Epithelial cell of prostate (primary cell): ENCODE measurements around the gene THAP9.
"Not testable (repeated sequence)": the region's sequence is repeated elsewhere in the genome, so short reads cannot be mapped to it uniquely, and the experiment has no call there.

Experiments
- DNase-seq: peaks from one replicate; pipeline ENCODE4 v3.0.0-alpha.2; 2011; ENCODE audit warnings: low read depth, low spot score
- H3K27ac ChIP-seq: fragments of 450-650 bp; 2 replicates; pipeline ENCODE4 v1.5.1; 2017; ENCODE audit warnings: mild to moderate bottlenecking

THAP9 gene, protein sequence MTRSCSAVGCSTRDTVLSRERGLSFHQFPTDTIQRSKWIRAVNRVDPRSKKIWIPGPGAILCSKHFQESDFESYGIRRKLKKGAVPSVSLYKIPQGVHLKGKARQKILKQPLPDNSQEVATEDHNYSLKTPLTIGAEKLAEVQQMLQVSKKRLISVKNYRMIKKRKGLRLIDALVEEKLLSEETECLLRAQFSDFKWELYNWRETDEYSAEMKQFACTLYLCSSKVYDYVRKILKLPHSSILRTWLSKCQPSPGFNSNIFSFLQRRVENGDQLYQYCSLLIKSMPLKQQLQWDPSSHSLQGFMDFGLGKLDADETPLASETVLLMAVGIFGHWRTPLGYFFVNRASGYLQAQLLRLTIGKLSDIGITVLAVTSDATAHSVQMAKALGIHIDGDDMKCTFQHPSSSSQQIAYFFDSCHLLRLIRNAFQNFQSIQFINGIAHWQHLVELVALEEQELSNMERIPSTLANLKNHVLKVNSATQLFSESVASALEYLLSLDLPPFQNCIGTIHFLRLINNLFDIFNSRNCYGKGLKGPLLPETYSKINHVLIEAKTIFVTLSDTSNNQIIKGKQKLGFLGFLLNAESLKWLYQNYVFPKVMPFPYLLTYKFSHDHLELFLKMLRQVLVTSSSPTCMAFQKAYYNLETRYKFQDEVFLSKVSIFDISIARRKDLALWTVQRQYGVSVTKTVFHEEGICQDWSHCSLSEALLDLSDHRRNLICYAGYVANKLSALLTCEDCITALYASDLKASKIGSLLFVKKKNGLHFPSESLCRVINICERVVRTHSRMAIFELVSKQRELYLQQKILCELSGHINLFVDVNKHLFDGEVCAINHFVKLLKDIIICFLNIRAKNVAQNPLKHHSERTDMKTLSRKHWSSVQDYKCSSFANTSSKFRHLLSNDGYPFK

DNA sequence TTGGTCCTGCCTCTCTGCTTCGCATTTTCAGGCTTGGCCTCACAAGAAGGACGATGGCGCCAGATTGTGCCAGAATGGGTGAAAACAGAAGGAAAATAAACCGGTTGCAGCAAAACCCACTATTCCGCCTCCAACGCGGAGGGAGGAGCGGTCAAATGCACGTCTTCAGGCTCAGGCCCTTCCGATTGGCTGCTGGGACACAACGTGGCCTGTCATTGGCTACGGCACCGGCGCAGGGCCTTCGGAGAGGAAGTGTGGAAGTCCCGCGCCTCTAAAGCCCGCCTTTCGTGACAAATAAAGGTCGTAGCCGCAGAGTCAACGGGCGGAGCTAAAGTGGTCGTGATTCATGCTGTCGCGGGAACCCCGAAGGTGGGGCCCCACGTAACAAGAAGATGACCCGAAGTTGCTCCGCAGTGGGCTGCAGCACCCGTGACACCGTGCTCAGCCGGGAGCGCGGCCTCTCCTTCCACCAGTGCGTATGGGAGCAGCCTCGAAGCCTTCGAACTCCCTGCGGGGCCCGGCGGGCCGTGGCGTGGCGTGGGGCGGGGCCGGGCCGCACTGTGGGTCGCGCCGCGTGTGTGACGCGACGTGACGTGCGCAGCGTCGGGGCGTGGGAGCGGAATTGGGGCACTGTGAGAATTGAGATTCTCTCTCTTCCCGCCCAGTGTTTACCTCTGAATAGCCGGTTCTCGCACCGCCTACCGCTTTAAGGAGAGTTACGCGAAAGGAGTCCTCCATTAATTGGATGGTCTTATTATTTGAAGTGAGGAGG lies at the start of gene THAP9:
THAP9 (plus strand) TSS at position 325 of the 772 bp plus-strand sequence; CDS start at position 393, 68 bp downstream.
- H3K27ac ChIP-seq, result peak within 1 kb of the TSS; percentile 95
- DNase-seq, result peak; percentile 98

DNA sequence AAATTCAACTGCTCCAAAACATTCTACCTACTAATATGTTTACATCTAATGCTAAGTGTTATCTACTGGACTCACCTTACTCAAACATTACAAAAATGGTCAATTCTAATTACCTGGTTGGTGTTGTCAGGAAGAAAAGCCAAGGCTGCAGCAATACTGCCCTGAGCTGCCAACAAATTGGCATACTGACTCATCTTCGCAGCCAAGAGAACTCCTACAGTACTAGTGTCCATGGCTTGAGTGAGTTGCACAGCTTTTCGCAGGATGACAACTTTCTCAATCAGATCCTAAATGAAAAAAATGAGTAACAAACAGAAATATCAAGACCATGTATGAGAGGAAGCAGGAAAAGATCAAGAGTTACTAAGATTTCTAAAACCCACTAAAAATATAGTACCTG lies 49.2 kb upstream of the THAP9 start:
- no peak for DNase-seq
- H3K27ac ChIP-seq, result no peak overlapping the region

DNA sequence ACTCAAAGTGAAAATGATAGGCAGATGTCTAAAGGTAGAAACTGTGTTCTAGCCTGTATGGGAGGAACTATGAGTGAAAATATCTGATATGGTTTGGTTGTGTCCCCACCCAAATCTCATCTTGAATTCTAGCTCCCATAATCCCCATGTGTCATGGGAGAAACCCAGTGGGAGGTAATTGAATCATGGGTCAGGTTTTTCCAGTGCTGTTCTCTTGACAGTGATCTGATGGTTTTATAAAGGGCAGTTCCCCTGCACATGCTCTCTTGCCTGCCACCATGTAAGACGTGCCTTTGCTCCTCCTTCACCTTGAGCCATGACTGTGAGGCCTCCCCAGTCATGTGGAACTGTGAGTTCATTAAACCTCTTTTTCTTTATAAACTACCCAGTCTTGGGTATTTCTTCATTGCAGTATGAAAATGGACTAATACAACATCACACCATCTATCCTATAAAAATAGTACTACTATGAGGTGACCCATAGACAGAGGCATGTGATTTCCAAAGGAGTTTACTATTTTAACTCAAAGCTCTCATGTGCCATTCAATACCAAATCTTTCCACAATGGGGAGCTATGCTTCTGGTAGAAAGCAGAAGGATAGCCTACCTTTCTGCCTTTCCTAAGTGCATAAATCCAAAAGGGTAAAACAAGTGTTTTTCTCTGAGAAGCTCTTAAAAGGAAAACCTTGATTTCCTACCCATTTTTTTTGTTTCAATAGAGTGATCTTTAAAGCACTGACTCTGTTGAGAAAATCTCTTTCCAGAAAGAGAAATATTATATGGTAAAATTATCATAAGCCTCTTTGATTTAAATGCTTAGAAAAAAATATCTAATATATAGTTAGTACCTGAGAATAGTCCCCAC lies 48.4 kb upstream of the THAP9 start:
- no peak for DNase-seq
- no peak overlapping the region for H3K27ac ChIP-seq

DNA sequence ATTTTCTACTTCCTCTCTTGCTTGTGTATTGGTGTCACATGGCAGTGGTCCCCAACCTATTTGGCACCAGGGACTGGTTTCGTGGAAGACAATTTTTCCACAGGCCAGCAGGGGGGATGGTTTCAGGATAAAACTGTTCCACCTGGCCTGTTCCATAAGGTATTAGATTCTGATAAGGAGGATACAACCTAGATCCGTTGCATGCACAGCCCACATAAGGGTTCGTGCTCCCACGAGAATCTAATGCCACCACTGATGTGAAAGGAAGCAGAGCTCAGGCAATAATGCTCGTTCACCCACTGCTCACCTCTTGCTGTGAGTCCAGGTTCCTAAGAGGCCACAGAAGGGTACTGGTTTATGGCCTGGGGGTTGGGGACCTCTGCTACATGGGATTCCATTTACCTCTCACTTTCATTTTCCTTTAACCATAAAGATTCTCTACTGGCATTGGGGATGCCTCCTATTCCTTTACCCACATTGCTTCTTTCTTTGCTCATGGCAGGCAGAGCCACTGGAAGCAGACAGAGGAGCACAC lies 47.7 kb upstream of the THAP9 start:
- no peak for DNase-seq
- H3K27ac ChIP-seq, result no peak overlapping the region

DNA sequence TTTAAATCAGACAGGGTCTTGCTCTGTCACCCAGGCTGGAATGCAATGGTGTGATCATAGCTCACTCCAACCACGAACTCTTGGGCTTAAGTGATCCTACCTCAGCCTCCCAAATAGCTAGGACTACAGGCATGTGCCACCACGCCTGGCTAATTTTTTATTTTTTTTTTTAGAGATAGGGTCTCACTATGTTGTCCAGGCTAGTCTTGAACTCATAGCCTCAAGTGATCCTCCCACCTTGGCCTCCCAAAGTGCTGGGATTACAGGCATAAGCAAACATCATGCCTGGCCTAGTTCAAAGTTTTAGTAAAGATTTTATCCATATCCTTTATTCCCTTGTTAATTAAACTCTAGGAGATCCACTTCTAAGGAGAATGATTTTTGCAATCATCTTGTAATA lies 40.0 kb upstream of the THAP9 start:
- not testable (repeated sequence) for DNase-seq, H3K27ac ChIP-seq

DNA sequence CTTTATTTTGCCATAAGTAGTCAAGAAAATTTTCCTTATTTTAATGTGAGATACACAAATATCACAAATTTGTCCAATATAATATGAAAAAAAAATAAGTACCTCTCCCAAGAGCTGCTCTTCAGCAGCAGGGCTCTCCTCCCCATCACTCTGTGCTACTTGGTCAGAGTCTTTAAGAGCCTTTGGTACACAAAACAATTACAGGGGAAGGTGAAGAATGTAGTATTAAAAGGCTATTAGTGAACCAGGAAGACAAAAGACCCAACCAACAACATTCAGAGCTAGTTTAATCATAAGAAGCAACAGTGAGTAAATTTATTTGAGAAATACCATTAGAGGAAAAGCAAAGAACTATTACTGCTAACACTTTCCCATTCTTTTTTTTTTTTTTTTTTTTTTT lies 39.0 kb upstream of the THAP9 start:
- DNase-seq, result no peak
- H3K27ac ChIP-seq, result no peak overlapping the region

DNA sequence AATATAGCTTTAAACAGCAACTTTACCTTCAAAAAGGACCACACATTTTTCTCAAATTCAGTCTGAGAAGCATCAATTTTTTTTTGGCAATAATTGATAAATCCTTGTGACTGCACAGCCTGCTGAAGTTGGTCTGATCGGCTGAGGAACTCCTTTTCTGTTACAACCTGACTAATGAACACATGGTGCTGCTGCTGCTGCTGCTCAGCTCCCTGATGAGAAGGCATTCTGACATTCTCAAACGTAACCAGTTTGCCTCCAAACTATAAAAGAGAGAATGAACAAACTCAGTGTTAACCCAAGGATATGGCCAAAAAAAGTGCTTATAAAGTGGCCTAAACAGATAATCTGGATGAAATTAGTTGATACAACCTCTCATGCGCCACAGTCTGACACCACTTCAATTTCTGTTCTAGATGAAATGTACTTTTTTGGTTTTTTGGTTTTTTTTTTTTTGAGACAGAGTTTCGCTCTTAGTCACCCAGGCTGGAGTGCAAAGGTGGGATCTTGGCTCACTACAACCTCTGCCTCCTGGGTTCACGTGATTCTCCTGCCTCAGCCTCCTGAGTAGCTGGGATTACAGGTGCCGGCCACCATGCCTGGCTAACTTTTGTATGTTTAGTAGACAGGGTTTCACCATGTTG lies 36.1 kb upstream of the THAP9 start:
- peak overlapping the region; percentile 83 for H3K27ac ChIP-seq
- no peak for DNase-seq

DNA sequence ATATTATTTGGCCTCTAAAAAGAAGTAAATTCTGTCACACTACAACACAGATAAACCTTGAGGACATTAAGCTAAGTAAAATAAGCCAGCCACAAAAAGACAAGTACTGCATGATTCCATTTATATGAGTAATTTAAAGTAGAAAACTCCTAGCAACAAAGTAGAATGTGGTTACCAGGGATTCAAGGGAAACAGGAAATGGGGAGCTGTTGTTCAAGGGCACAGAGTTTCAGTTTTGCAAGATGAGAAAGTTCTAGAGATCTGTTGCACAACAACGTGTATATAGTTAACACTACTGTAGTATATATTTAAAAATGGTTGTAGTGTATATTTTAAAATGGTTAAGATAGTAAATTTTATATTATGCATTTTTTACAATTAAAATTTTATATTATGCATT lies 34.9 kb upstream of the THAP9 start:
- DNase-seq, result peak; percentile 84
- peak overlapping the region; percentile 83 for H3K27ac ChIP-seq

DNA sequence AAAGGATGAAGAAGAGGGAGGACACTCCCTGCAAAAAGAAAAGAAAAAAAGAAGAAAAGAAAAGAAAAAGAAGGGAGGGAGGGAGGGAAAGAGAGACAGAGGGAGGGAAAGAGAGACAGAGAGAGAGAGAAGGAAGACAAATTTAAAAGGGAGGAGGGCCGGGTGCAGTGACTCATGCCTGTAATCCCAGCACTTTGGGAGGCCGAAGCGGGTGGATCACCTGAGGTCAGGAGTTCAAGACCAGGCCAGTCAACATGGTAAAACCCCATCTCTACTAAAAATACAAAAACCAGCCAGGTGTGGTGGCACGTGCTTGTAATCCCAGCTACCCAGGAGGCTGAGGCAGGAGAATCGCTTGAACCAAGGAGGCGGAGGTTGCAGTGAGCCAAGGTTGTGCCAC lies 34.5 kb upstream of the THAP9 start:
- not testable (repeated sequence) for DNase-seq
- peak overlapping the region; percentile 83 for H3K27ac ChIP-seq

DNA sequence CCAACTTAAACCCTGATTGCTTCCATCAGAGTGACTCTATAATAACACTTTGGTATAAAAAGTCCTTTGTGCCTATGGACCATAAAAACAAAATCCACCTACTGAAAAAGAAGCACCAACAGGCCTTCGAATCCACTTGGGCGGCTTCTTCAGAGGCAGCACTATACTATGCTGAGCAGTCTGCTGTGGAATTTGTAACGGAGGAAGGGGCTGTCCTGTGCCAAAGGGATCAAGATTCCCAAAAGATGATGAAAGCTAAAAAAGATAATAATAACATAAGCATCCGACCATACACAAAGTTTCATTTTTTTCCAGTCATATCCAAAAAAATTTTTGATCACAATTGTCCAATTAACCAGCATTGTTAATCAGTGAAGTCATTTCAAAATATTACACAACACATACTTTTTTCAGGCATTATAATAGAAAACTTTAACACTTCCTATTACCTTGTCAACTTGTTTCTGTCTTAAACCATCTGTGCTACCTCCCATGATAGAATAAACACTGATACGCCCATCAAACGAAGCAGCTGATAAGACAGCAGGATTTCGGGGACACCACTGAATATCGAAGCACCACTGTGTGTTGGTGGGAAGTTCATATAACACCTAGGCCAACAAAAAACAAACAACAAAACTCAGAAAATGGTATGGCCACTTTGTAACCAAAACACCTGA lies 33.7 kb upstream of the THAP9 start:
- no peak for DNase-seq
- H3K27ac ChIP-seq, result peak overlapping the region; percentile 83

DNA sequence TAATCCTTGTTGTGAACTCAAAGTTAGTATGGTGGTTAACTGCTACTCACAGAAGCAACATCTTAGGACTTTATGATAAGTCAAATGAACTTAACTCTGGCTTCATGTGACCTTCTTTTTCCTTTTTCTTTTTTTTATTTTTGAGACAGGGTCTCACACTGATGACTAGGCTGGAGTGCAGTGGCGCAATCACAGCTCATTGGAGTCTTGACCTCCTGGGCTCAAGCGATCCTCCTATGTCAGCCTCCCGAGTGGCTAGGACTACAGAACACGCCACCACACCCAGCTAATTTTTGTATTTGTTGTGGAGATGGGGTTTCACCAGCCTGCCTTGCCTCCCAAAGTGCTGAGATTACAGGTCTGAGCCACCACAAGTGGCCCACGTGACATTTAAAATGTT lies 32.0 kb upstream of the THAP9 start:
- H3K27ac ChIP-seq, result no peak overlapping the region
- DNase-seq, result no peak

DNA sequence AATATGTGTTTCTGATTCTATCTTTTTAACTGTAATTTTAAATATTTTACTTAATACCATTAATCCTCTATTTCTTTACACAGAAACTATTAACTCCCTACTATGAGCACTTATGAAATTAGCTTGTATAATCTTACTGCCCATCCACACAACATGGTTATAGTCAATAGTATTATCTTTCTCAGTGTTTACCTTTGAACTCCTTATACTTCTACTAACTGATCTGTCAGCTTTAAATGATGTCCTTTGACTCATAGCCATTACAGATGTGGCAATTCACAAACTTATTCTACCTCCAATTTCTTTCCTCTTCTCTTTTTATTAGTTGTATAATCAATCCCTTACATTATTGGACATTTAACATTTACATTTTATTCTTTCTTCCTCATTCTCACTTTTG lies 15.1 kb upstream of the THAP9 start:
- DNase-seq, result no peak
- peak overlapping the region; percentile 50 for H3K27ac ChIP-seq

DNA sequence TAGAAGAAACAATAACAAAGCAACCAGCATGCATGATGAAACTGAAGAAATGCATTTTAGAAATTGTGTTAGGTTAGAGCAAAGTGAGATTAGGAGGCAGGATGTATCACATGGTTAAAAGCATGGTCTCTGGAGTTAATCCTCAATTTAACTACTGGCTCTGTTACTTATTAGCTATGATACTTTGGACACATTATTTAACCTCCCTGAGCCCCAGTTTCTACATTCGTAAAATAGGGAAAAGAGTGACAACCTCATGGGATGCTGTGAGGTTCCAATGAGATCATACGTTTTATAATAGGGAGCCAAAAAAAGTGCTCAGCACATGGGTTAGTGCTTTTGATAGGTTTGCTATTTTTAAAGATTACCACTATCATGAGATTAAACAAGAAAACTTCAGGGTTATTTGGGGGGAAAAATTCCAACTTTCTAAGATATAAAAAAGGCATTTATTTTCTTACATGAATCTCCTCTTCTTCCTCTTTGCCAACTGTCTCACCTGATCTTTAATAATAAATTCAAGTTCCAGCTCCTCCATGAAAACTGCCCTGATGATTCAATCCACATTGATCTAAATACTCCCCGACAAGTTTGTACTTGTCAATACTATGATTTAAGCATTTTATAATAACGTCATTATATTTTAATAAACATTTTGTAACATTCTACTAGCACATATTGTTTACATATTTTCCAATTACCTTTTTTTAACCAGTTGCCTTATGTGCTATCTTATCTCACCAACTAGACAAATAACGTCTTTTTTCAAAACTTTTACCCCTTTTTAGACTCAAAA lies 14.2 kb upstream of the THAP9 start:
- peak overlapping the region; percentile 50 for H3K27ac ChIP-seq
- no peak for DNase-seq

DNA sequence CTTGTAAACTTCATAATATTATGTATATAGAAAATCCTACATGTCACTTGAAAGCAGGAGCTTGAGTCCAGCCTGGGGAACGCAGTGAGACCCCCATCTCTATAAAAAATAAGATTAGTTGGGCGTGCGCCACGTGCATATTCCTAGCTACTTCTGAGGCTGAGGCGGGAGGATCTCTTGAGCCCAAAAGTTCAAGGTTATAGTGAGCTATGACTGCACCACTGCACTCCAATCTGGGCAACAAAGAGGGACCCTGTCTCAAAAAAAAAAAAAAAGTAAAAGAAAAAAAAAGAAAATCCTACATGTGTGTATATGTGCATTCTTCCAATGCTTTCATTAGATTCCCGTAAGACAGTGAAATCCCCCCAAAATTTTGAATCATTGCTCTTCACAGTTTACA lies 11.2 kb upstream of the THAP9 start:
- no peak for DNase-seq
- H3K27ac ChIP-seq, result peak overlapping the region; percentile 97

DNA sequence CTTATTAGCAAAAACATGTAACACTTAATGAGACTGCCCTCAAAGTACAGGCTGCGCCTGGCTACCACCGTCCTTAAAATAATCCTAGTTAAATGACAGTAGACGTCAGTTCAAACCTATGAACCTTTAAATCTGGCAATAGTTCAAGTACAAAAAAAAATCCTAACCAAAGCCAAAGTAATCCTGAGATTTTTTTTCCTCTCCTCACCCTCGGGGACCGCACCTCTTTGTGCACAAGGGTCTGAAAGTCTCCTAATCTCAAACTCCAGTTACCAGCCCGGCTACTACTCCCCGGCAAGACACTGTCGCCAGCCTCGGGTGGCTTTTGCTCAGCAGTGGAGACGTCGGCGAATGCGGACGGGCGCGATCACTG lies 10.0 kb upstream of the THAP9 start:
- DNase-seq, result no peak

DNA sequence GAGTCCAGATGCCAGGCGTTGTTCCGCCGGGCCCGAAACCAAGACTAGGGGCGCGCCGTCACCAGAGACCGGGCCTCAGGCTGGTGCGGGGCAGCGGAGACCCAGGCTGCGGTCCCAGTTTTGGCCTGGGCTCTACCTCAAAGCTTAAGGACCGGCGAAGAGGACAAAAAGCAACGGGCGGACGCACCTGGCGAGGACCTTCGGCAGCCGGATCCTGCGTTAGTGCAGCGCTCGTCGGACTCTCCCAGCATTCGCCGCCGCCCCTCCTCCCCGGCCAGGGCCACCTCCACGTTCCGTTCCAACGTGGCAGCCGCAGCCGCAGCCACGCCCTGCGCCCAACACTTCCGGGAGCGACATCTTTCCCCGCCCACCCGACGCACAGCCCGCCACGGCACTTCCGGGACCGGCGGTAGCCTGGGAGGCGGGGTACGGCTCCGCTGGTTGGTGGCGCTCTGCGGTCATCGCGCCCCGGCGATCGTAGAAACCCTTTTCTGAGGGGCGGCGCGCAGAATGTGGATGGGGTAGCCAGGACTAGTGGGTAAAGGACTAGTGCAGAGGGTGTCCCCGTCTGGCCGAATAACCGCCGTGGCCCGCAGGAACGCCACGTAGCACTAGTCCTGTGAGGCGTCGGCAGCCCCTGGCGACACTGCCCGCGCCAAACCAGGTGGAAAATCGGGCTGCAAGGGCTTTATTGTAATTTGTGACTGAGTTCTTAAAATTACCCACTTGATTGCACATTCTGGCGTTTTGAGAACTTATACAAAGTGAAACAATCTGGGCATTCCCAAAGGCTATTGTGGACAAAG lies 9.4 kb upstream of the THAP9 start, which contains the start of gene SEC31A:
SEC31A (minus strand) TSS at position 253 of the 806 bp plus-strand sequence. CDS start 9,217 bp downstream, outside the sequence.
- DNase-seq, result peak; percentile 70
- peak within 1 kb of the TSS; percentile 97 for H3K27ac ChIP-seq

More for the DNA sequence above, 10.0 kb upstream of the THAP9 start:
- H3K27ac ChIP-seq, result peak overlapping the region; percentile 97
